ENCODE data around the gene TPPP2. TPM values are rescaled to one million over a fixed set of nuclear protein-coding genes. Genes with fewer than 3 reads are reported as not detected.

TPPP2 gene
- total RNA-seq, 1 experiment from 2014 or later: 0.35 TPM

GRCh38 chr14:21026988-21027315 is 3.1 kb upstream of the TPPP2 start (continued):
- TF ChIP-seq ARID4B (CRISPR knock-in tag; IDR thresholded peaks at IDR 0.05; ENCODE audit: borderline replicate concordance) (no peak), FOXP4 (CRISPR knock-in tag; IDR thresholded peaks at IDR 0.05) (no peak), IRF1 (CRISPR knock-in tag; IDR thresholded peaks at IDR 0.05) (no peak), MYBL2 (CRISPR knock-in tag; IDR thresholded peaks at IDR 0.05) (no peak)

- TF ChIP-seq MLX (CRISPR knock-in tag; IDR thresholded peaks at IDR 0.05): no peak
- no peak for TF ChIP-seq TCF7 (CRISPR knock-in tag; IDR thresholded peaks at IDR 0.05; ENCODE audit: low read depth)
- no peak for TF ChIP-seq ERG (CRISPR knock-in tag; IDR thresholded peaks at IDR 0.05)
- no peak for TF ChIP-seq TEAD4 (CRISPR knock-in tag; IDR thresholded peaks at IDR 0.05)
- TF ChIP-seq JAZF1 (CRISPR knock-in tag; IDR thresholded peaks at IDR 0.05): no peak
- TF ChIP-seq E2F1 (CRISPR knock-in tag; IDR thresholded peaks at IDR 0.05): no peak
- no peak for TF ChIP-seq NR2C2 (CRISPR knock-in tag; IDR thresholded peaks at IDR 0.05)
- no peak for TF ChIP-seq PRRX2 (CRISPR knock-in tag; IDR thresholded peaks at IDR 0.05)
- TF ChIP-seq ATF1 (CRISPR knock-in tag; IDR thresholded peaks at IDR 0.05): no peak
- no peak for TF ChIP-seq ZNF281 (CRISPR knock-in tag; IDR thresholded peaks at IDR 0.05)
- ChIA-PET POLR2A (no interaction called here), CTCF (interaction anchor here (0.6 to 12.2 kb wide), 4 partner anchors 10 to 36 kb away, joined by 3 to 104 read pairs (median 5); no protein-coding TSS in a partner anchor)
- ATAC-seq: no peak
- H3K27me3 Mint-ChIP-seq (ENCODE audit: low read depth): peaks cover 16% of the 10 kb centered on the region
- H3K4me3 Mint-ChIP-seq: no peak overlapping the region
- H3K4me1 Mint-ChIP-seq: peaks cover 17% of the 10 kb centered on the region
- H3K9me3 Mint-ChIP-seq: no peaks in the 10 kb centered on the region
- no peaks in the 10 kb centered on the region for H3K36me3 Mint-ChIP-seq
- no peak overlapping the region for H3K27ac Mint-ChIP-seq
- no peak for DNase-seq (ENCODE audit: low spot score)
Observed at GRCh38 chr14:21030531-21030930, 514 bp downstream of the TPPP2 start.
